ENCODE data around the gene TWIST2. TPM values are rescaled to one million over a fixed set of nuclear protein-coding genes. Genes with fewer than 3 reads are reported as not detected.

The TWIST2 gene
- total RNA-seq, 2 donors from 2014 or later, result 1.9 TPM; not detected in 1

- WGBS, 2 experiments (ENCODE audit: insufficient coverage in 1 of 2, insufficient read length in 1 of 2), result 89 to 92% methylated on average over 4 to 5 of the region's 5 CpGs
- no peak for TF ChIP-seq CTCF (conservative IDR thresholded peaks at IDR 0.05)
These were observed 3.1 kb downstream of the TWIST2 start for GRCh38 chr2:238851026-238851425.

GRCh38 chr2:238851761-238852160, 3.9 kb downstream of the TWIST2 start:
- DNase-seq, result no peak
- Mint-ChIP-seq H3K27me3 (ENCODE audit: insufficient read depth) (peaks cover 52% of the 10 kb centered on the region), H3K36me3 (ENCODE audit: low read depth) (no peaks in the 10 kb centered on the region), H3K4me3 (no peak overlapping the region), H3K4me1 (no peaks in the 10 kb centered on the region), H3K27ac (no peak overlapping the region), H3K9me3 (no peaks in the 10 kb centered on the region)
- H3K4me3 ChIP-seq (ENCODE audit: low read length), result no peak overlapping the region
- H3K36me3 ChIP-seq (ENCODE audit: control insufficient read depth, insufficient read depth, low read length), result no peaks in the 10 kb centered on the region
- H3K27ac ChIP-seq (ENCODE audit: low read depth, low read length), result no peak overlapping the region
- TF ChIP-seq CTCF (conservative IDR thresholded peaks at IDR 0.05), result no peak
- no peaks in the 10 kb centered on the region for H3K9me3 ChIP-seq (ENCODE audit: control insufficient read depth, low read length)
- no peak overlapping the region for H3K9ac ChIP-seq (ENCODE audit: extremely low read depth, low read length, poor library complexity, severe bottlenecking)
- 75 to 91% methylated on average over 3 of the region's 3 CpGs for WGBS, 2 experiments (ENCODE audit: insufficient coverage in 1 of 2, insufficient read length in 1 of 2)
- H3K27me3 ChIP-seq (ENCODE audit: control insufficient read depth, insufficient read depth, low read length, poor library complexity, severe bottlenecking), result peaks cover 71% of the 10 kb centered on the region
- no peaks in the 10 kb centered on the region for H3K4me1 ChIP-seq (ENCODE audit: control insufficient read depth, insufficient read depth, low read length)

More at GRCh38 chr2:238851026-238851425, 3.1 kb downstream of the TWIST2 start:
- Histone ChIP-seq H3K4me1 (ENCODE audit: control insufficient read depth, insufficient read depth, low read length) (no peaks in the 10 kb centered on the region), H3K36me3 (ENCODE audit: control insufficient read depth, insufficient read depth, low read length) (no peaks in the 10 kb centered on the region), H3K27me3 (ENCODE audit: control insufficient read depth, insufficient read depth, low read length, poor library complexity, severe bottlenecking) (peaks cover 78% of the 10 kb centered on the region), H3K27ac (ENCODE audit: low read depth, low read length) (no peak overlapping the region), H3K9ac (ENCODE audit: extremely low read depth, low read length, poor library complexity, severe bottlenecking) (no peak overlapping the region), H3K4me3 (ENCODE audit: low read length) (no peak overlapping the region), H3K9me3 (ENCODE audit: control insufficient read depth, low read length) (no peaks in the 10 kb centered on the region)
- Mint-ChIP-seq H3K4me1 (no peaks in the 10 kb centered on the region), H3K4me3 (no peak overlapping the region), H3K27ac (no peak overlapping the region), H3K36me3 (ENCODE audit: low read depth) (no peaks in the 10 kb centered on the region), H3K27me3 (ENCODE audit: insufficient read depth) (peaks cover 59% of the 10 kb centered on the region), H3K9me3 (no peaks in the 10 kb centered on the region)
- DNase-seq, result no peak

DNA sequence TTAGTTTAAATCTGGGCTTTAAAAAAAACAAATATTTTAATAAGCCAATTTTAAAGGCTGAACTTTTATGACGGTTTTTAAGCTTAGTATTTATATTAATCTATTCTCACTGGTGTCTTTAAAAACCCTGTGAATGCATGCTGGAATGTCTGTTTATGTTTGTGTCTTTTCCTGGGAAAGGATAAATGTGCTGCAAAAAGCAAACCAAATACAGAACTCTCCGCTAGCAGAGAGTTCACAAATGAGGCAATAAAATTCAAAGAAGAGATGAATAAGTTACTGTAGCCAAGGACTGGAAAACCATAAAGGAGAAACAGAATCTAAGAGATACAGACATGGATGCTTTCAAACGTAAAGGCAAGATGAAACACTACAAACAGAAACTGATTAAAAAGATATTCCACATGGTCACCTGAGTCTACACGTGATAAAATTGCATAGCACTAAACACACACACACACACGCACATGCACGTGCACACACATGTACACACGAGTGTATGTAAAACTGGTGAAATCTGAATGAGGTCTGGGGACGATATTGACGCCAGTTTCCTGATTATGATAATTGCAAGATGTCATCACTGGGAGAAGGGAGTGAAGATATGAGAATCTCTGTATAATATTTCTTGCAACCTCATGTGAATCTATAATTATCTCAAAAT, 4.5 kb downstream of the TWIST2 start:
- 75 to 86% methylated on average over 6 to 9 of the region's 9 CpGs for WGBS, 2 experiments (ENCODE audit: insufficient coverage in 1 of 2, insufficient read length in 1 of 2)
- H3K4me3 Mint-ChIP-seq, result no peak overlapping the region
- Histone ChIP-seq H3K36me3 (ENCODE audit: control insufficient read depth, insufficient read depth, low read length) (no peaks in the 10 kb centered on the region), H3K9me3 (ENCODE audit: control insufficient read depth, low read length) (no peaks in the 10 kb centered on the region), H3K4me1 (ENCODE audit: control insufficient read depth, insufficient read depth, low read length) (no peaks in the 10 kb centered on the region), H3K4me3 (ENCODE audit: low read length) (no peak overlapping the region), H3K9ac (ENCODE audit: extremely low read depth, low read length, poor library complexity, severe bottlenecking) (no peak overlapping the region), H3K27me3 (ENCODE audit: control insufficient read depth, insufficient read depth, low read length, poor library complexity, severe bottlenecking) (peaks cover 65% of the 10 kb centered on the region), H3K27ac (ENCODE audit: low read depth, low read length) (no peak overlapping the region)
- H3K27ac Mint-ChIP-seq, result no peak overlapping the region
- DNase-seq, result no peak
- no peaks in the 10 kb centered on the region for H3K4me1 Mint-ChIP-seq
- no peaks in the 10 kb centered on the region for H3K36me3 Mint-ChIP-seq (ENCODE audit: low read depth)
- TF ChIP-seq CTCF (conservative IDR thresholded peaks at IDR 0.05), result no peak
- H3K9me3 Mint-ChIP-seq, result no peaks in the 10 kb centered on the region
- H3K27me3 Mint-ChIP-seq (ENCODE audit: insufficient read depth), result peaks cover 48% of the 10 kb centered on the region

All from endodermal cell (in vitro differentiated cells).